Ectodermal cell (in vitro differentiated cells): ENCODE data around the gene TUBB8B.
"Not testable (repeated sequence)": the region's sequence is repeated elsewhere in the genome, so short reads cannot be mapped to it uniquely, and the experiment has no call there.

Experiments used
- H3K27ac ChIP-seq: 2 replicates; pipeline ENCODE4 v1.7.0; 2013; ENCODE audit warnings: mild to moderate bottlenecking, low read depth, low read length; ENCODE audit not compliant: insufficient read depth, poor library complexity, severe bottlenecking
- H3K27me3 ChIP-seq: 2 replicates; pipeline ENCODE4 v1.7.0; 2013; ENCODE audit warnings: mild to moderate bottlenecking, low read length; ENCODE audit not compliant: insufficient read depth, control insufficient read depth, poor library complexity, severe bottlenecking
- H3K36me3 ChIP-seq: one replicate; pipeline ENCODE4 v1.7.0; 2013; ENCODE audit warnings: low read length; ENCODE audit not compliant: control insufficient read depth, insufficient read depth
- H3K4me1 ChIP-seq: one replicate; pipeline ENCODE4 v1.7.0; 2013; ENCODE audit warnings: low read length; ENCODE audit not compliant: control insufficient read depth, insufficient read depth
- H3K4me3 ChIP-seq: 2 replicates; pipeline ENCODE4 v1.7.0; 2013; ENCODE audit warnings: low read depth, low read length, control low read depth; ENCODE audit not compliant: insufficient read depth
- H3K9me3 ChIP-seq: 2 replicates; pipeline ENCODE4 v1.7.0; 2013; ENCODE audit warnings: mild to moderate bottlenecking, low read length, moderate library complexity; ENCODE audit not compliant: control insufficient read depth
- WGBS, 2 experiments: methylation state at CpG; one replicate each; pipeline ENCODE4 v1.1.7; 2013; ENCODE audit warnings: missing lambda C conversion rate in 2 of 2; 5-methylcytosine and 5-hydroxymethylcytosine counted together

TUBB8B gene

GRCh38 chr18:82626-83209 lies 33.3 kb upstream of the TUBB8B start:
- H3K4me1 ChIP-seq, H3K27me3 ChIP-seq, H3K36me3 ChIP-seq, H3K4me3 ChIP-seq, H3K9me3 ChIP-seq, H3K27ac ChIP-seq: not testable (repeated sequence)
- 81 to 82% methylated on average over 10 to 11 of the region's 11 CpGs for WGBS, 2 experiments

GRCh38 chr18:80881-81280 lies 31.5 kb upstream of the TUBB8B start:
- H3K4me3 ChIP-seq, H3K27me3 ChIP-seq, H3K36me3 ChIP-seq, H3K27ac ChIP-seq, H3K9me3 ChIP-seq, H3K4me1 ChIP-seq: not testable (repeated sequence)
- 63 to 72% methylated on average over 2 of the region's 2 CpGs for WGBS, 2 experiments

- not testable (repeated sequence) for H3K27me3 ChIP-seq, H3K4me1 ChIP-seq, H3K27ac ChIP-seq, H3K4me3 ChIP-seq, H3K9me3 ChIP-seq, H3K36me3 ChIP-seq
- 70 to 77% methylated on average over 5 of the region's 6 CpGs for WGBS, 2 experiments
These were observed 30.8 kb upstream of the TUBB8B start for GRCh38 chr18:80202-80601.

GRCh38 chr18:75525-76160 lies 26.2 kb upstream of the TUBB8B start:
- 93% methylated on average over 57 of the region's 57 CpGs for WGBS, 2 experiments
- not testable (repeated sequence) for H3K4me1 ChIP-seq, H3K9me3 ChIP-seq, H3K36me3 ChIP-seq, H3K27ac ChIP-seq, H3K4me3 ChIP-seq, H3K27me3 ChIP-seq

- not testable (repeated sequence) for H3K4me1 ChIP-seq, H3K36me3 ChIP-seq, H3K27ac ChIP-seq, H3K9me3 ChIP-seq, H3K4me3 ChIP-seq, H3K27me3 ChIP-seq
- 80 to 81% methylated on average over 48 of the region's 48 CpGs for WGBS, 2 experiments
These were observed 23.9 kb upstream of the TUBB8B start for GRCh38 chr18:73181-73777.

- H3K27ac ChIP-seq, H3K4me1 ChIP-seq, H3K27me3 ChIP-seq, H3K9me3 ChIP-seq, H3K36me3 ChIP-seq, H3K4me3 ChIP-seq: not testable (repeated sequence)
- WGBS, 2 experiments = 65 to 66% methylated on average over 9 of the region's 9 CpGs
These were observed 18.3 kb upstream of the TUBB8B start for GRCh38 chr18:67701-68100.

- 79 to 85% methylated on average over 5 of the region's 5 CpGs for WGBS, 2 experiments
- H3K27ac ChIP-seq, H3K9me3 ChIP-seq, H3K27me3 ChIP-seq, H3K36me3 ChIP-seq, H3K4me1 ChIP-seq, H3K4me3 ChIP-seq: not testable (repeated sequence)
These were observed 14.9 kb upstream of the TUBB8B start for GRCh38 chr18:64279-64678.

GRCh38 chr18:63656-64055 lies 14.2 kb upstream of the TUBB8B start:
- not testable (repeated sequence) for H3K36me3 ChIP-seq, H3K4me1 ChIP-seq, H3K27ac ChIP-seq, H3K9me3 ChIP-seq, H3K27me3 ChIP-seq, H3K4me3 ChIP-seq
- WGBS, 2 experiments = 86 to 90% methylated on average over 2 of the region's 2 CpGs

GRCh38 chr18:54388-54787 lies 5.0 kb upstream of the TUBB8B start:
- whole genome bisulfite sequencing, 2 experiments = 74 to 87% methylated on average over 1 of the region's 1 CpG

GRCh38 chr18:48696-49095 lies 719 bp downstream of the TUBB8B start:
- H3K27me3 ChIP-seq, H3K4me1 ChIP-seq, H3K9me3 ChIP-seq, H3K36me3 ChIP-seq, H3K4me3 ChIP-seq, H3K27ac ChIP-seq: not testable (repeated sequence)
- WGBS, 2 experiments = 93 to 95% methylated on average over 16 to 19 of the region's 25 CpGs

More at GRCh38 chr18:54388-54787, 5.0 kb upstream of the TUBB8B start:
- not testable (repeated sequence) for H3K36me3 ChIP-seq, H3K4me3 ChIP-seq, H3K9me3 ChIP-seq, H3K27ac ChIP-seq, H3K27me3 ChIP-seq, H3K4me1 ChIP-seq
